PC-9 (cell line): Measurements from ENCODE around the gene CNTNAP2.

Experiments used
- EZH2 ChIP-seq: fragments of 200-600 bp; sonication (generic); IDR thresholded peaks from 2 replicates; pipeline ENCODE4 v1.8.0; 2017; ENCODE audit warnings: antibody characterized with exemption, low read depth
- TF ChIP-seq, protein P1 (sequence below): fragments of 200-600 bp; sonication (generic); conservative IDR thresholded peaks from 2 replicates; pipeline ENCODE4 v1.6.1; 2017; ENCODE audit warnings: mixed run types, antibody characterized with exemption, mild to moderate bottlenecking, moderate library complexity

DNA sequence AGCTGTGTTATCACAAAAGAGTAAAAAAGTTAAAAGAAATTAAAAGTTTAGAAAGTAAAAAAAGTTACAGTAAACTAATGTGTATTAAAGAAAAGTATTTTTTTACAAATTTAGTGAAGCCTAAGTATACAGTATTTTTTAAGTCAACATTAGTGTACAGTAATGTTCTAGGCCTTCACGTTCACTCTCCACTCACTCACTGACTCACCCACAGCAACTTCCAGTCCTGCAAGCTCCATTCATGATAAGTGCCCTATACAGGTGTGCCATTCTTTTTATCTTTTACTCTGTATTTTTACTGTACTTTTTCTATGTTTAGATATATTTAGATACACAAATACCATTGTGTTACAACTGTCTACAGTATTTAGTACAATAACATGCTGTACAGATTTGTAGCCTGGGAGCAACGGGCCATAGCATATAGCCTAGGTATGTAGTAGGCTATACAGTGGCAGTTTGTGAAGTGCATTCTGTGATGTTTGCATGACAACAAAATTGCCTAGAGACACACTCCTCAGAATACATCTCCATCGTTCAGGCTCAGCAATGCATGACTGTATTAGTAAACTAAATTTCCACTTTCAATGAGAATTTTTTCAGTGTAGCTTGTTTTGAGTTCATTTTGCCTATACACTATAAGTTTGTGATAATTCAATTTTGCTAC is 1934.0 kb downstream of the CNTNAP2 start:
- TF ChIP-seq, protein P1, sequence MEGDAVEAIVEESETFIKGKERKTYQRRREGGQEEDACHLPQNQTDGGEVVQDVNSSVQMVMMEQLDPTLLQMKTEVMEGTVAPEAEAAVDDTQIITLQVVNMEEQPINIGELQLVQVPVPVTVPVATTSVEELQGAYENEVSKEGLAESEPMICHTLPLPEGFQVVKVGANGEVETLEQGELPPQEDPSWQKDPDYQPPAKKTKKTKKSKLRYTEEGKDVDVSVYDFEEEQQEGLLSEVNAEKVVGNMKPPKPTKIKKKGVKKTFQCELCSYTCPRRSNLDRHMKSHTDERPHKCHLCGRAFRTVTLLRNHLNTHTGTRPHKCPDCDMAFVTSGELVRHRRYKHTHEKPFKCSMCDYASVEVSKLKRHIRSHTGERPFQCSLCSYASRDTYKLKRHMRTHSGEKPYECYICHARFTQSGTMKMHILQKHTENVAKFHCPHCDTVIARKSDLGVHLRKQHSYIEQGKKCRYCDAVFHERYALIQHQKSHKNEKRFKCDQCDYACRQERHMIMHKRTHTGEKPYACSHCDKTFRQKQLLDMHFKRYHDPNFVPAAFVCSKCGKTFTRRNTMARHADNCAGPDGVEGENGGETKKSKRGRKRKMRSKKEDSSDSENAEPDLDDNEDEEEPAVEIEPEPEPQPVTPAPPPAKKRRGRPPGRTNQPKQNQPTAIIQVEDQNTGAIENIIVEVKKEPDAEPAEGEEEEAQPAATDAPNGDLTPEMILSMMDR: no peak
- no peak for TF ChIP-seq EZH2
